Mammary epithelial cell (primary cell): ENCODE data around the gene UCHL3.

Experiments used
- EZH2 ChIP-seq: IDR thresholded peaks from 2 replicates; pipeline ENCODE4 v1.6.1; 2012; ENCODE audit warnings: low read length, inconsistent platforms, borderline replicate concordance
- TF ChIP-seq, protein P1 (sequence below), 2 donors: IDR thresholded peaks in 1 of 2; conservative IDR thresholded peaks in 1 of 2; 2 replicates each; pipeline ENCODE4 v1.5.1; 2011 to 2012; ENCODE audit warnings: inconsistent platforms in 2 of 2, low read length in 2 of 2, mild to moderate bottlenecking in 2 of 2, control low read depth in 1 of 2, low read depth in 1 of 2; ENCODE audit not compliant: insufficient read depth in 1 of 2; ENCODE audit errors: extremely low read depth in 1 of 2

- TF ChIP-seq, protein P1, sequence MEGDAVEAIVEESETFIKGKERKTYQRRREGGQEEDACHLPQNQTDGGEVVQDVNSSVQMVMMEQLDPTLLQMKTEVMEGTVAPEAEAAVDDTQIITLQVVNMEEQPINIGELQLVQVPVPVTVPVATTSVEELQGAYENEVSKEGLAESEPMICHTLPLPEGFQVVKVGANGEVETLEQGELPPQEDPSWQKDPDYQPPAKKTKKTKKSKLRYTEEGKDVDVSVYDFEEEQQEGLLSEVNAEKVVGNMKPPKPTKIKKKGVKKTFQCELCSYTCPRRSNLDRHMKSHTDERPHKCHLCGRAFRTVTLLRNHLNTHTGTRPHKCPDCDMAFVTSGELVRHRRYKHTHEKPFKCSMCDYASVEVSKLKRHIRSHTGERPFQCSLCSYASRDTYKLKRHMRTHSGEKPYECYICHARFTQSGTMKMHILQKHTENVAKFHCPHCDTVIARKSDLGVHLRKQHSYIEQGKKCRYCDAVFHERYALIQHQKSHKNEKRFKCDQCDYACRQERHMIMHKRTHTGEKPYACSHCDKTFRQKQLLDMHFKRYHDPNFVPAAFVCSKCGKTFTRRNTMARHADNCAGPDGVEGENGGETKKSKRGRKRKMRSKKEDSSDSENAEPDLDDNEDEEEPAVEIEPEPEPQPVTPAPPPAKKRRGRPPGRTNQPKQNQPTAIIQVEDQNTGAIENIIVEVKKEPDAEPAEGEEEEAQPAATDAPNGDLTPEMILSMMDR (conservative IDR thresholded peaks at IDR 0.05 in 1 of 2, IDR thresholded peaks at IDR 0.05 in 1 of 2; ENCODE audit: extremely low read depth in 1 of 2, insufficient read depth in 1 of 2, low read depth in 1 of 2, low read length in 2 of 2): no peak
- TF ChIP-seq EZH2: no peak
Measured at GRCh38 chr13:75596657-75597182, 47.1 kb downstream of the UCHL3 start.
